Measurements from ENCODE around the gene PRXL2A.
"Not testable (repeated sequence)": the region's sequence is repeated elsewhere in the genome, so short reads cannot be mapped to it uniquely, and the experiment has no call there.

The PRXL2A gene

GRCh38 chr10:80475641-80476040, 67.3 kb downstream of the PRXL2A start:
- DNase-seq (ENCODE audit: low read depth), result not testable (repeated sequence)

GRCh38 chr10:80476685-80477084, 68.3 kb downstream of the PRXL2A start:
- DNase-seq (ENCODE audit: low read depth), result no peak

GRCh38 chr10:80477813-80478212, 69.5 kb downstream of the PRXL2A start:
- no peak for DNase-seq (ENCODE audit: low read depth)

DNA sequence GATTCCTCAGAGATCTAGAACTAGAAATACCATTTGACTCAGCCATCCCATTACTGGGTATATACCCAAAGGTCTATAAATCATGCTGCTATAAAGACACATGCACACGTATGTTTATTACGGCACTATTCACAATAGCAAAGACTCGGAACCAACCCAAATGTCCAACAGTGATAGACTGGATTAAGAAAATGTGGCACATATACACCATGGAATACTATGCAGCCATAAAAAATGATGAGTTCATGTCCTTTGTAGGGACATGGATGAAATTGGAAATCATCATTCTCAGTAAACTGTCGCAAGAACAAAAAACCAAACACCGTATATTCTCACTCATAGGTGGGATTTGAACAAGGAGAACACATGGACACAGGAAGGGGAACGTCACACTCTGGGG, 72.0 kb downstream of the PRXL2A start:
- DNase-seq (ENCODE audit: low read depth), result not testable (repeated sequence)

- no peak for DNase-seq (ENCODE audit: low read depth)
These were observed 72.5 kb downstream of the PRXL2A start for GRCh38 chr10:80480852-80481251.

DNA sequence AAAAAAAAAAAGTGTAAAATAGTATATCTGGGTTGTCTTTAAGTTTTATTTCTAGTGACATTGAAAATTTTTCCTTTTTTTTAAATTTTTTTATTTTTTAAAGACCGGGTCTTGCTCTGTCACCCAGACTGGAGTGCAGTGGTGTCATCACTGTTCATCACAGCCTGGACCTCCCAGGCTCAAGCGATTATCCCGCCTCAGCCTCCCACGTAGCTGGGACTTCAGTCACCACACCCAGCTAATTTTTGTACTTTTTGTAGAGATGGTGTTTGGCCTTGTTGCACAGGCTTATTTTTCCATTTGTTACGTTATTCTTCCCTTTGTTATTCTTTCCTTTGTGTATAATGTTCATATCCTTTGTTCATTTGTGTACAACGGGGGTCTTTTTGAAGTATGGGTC, 75.9 kb downstream of the PRXL2A start:
- no peak for DNase-seq (ENCODE audit: low read depth)

GRCh38 chr10:80484676-80485075, 76.3 kb downstream of the PRXL2A start:
- DNase-seq (ENCODE audit: low read depth), result no peak

DNA sequence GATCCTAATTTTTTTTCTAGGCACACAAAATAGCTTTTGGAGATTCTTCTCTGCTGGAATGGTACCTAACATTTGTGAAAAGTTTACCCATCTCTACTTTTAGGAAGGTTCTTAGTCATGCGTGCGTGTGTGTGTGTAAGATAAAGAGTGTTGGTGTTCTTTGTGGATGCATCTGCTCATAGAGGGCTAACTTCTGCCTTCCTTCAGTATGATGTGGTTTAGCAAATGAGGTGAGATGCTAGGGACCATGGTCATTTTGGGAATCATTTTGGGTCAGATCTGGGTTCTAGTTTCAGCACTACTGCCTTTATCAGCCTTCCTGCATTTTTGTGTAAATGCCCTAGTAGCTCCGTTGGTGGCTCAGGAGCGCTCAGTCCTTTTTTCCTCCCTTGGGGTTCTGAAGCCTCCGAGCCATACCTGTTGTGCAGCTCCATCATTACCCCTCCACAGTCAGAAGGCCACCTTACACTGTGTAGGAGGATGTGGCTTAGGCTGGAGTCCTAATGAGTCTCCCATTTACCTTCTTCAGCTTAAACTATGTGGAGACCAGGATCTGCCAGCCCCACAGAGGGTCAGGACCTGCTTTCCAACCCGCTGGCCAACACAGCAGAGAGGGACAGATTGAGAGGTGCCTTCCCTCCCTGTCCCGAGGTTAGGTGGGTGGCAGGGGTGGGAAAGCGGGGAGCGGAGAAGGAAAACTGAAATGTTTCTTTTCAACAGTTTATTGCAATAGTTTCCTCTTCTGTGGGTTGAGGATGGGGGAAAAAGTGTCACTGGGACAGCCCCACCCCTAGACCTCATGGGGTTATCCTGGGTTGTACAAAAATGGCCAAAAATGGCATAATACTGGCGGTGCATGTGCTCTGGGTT, 77.0 kb downstream of the PRXL2A start:
- DNase-seq (ENCODE audit: low read depth), result no peak

DNA sequence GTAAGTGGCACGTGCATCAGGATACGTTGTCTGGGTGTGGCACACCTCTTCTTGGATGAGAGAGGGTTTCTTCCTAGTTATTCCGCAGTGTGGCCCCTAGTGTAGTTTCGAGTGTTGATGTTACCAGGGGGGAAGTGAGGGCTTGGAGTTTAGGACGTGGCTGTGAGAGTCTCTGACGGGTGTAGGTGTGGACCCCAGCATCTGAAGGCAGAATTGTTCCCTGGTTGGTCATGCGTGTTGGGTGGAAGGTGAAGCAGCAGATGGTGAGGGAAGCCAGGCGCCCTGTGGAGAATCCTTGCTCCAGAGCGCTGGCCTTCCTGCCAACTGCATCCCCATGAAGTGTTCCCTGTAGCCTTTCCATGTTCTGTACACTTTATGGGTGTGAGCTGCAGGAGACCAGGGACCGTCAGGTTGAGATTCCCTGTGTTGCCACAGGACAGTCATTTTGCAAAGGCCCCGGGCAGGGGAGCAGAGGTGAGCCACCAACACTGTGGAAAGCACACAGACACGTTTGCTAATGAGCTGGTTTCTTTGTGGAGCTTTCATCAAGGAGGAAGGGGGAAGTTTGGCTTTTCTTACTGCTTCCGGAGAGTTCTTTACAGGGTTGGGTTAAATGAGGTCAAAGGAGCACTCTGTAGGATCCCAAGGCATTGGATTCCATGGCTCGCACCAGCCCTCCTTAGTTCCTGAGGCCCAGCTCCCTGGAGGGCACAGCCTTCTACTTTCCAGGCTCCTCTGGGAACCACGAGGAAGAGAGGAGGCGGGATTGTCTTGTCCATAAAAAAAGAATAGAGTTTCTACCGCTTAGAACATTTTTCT, 77.8 kb downstream of the PRXL2A start:
- DNase-seq (ENCODE audit: low read depth), result no peak

Measured in stimulated activated CD8-positive, alpha-beta memory T cell treated with anti-CD3 and anti-CD28 coated beads, Interleukin-12 subunit alpha, Interleukin-12 subunit beta, amount 100 ng/mL, for 1 hour (primary cell).